Tibial artery (tissue), 4 donors: Measurements from ENCODE around the gene C11orf65.

ENCODE experiments used
- DNase-seq, 2 donors: peaks; one replicate each; pipeline ENCODE4 v3.0.0-alpha.2; 2019
- H3K27ac ChIP-seq, 2 donors: fragments of 200-600 bp; sonication (generic) in 1 of 2; 1 replicate in 1 of 2; 2 replicates in 1 of 2; pipeline ENCODE4 v1.5.1; 2018 to 2019; ENCODE audit warnings: mild to moderate bottlenecking in 1 of 2
- H3K27me3 ChIP-seq, 2 donors: fragments of 200-600 bp; sonication (generic) in 1 of 2; one replicate each; pipeline versions ENCODE4 v1.5.1 to v1.6.0; 2016 to 2019
- H3K36me3 ChIP-seq, 3 donors: fragments of 200-600 bp; sonication (generic) in 2 of 3; one replicate each; pipeline ENCODE4 v1.5.1; 2016 to 2019; ENCODE audit warnings: mild to moderate bottlenecking in 2 of 3
- H3K4me1 ChIP-seq, 4 donors: fragments of 200-600 bp; sonication (generic) in 2 of 4; 1 replicate in 3 of 4; 2 replicates in 1 of 4; pipeline ENCODE4 v1.5.1; 2016 to 2019
- H3K4me3 ChIP-seq, 2 donors: fragments of 200-600 bp; sonication (generic) in 1 of 2; 1 replicate in 1 of 2; 2 replicates in 1 of 2; pipeline ENCODE4 v1.5.1; 2018 to 2019; ENCODE audit warnings: mild to moderate bottlenecking in 2 of 2
- H3K9me3 ChIP-seq, 3 donors: fragments of 200-600 bp; sonication (generic) in 1 of 3; one replicate each; pipeline ENCODE4 v1.5.1; 2016 to 2019
- CTCF ChIP-seq, 2 experiments: fragments of 200-600 bp in 1 of 2; fragments of 450-650 bp in 1 of 2; IDR thresholded peaks; one replicate each; pipeline ENCODE4 v1.5.1; 2017 to 2019; ENCODE audit warnings: antibody characterized with exemption in 2 of 2, mild to moderate bottlenecking in 1 of 2, moderate library complexity in 1 of 2
- intact Hi-C: fragments of 100-400 bp; cut with DNase I; formaldehyde crosslinking; loops from one replicate; pipeline ENCODE4 v1.15.0; 2023; ENCODE audit warnings: low total_unique reads

Gene C11orf65

GRCh38 chr11:108341654-108342053 lies 125.7 kb downstream of the C11orf65 start:
- no peak for TF ChIP-seq CTCF (IDR thresholded peaks at IDR 0.05)
- no peaks in the 10 kb centered on the region for H3K9me3 ChIP-seq
- no peaks in the 10 kb centered on the region for H3K4me1 ChIP-seq
- no peak for DNase-seq
- H3K36me3 ChIP-seq, result peaks cover 16 to 24% (median 19%) of the 10 kb centered on the region in 3 donors
- no peaks in the 10 kb centered on the region for H3K27me3 ChIP-seq
- H3K4me3 ChIP-seq, result no peak overlapping the region
- intact Hi-C loops, result no loop called here
- no peak overlapping the region for H3K27ac ChIP-seq

- Histone ChIP-seq H3K4me1 (no peaks in the 10 kb centered on the region), H3K27ac (no peak overlapping the region), H3K36me3 (peaks cover 17 to 27% (median 19%) of the 10 kb centered on the region in 3 donors), H3K9me3 (no peaks in the 10 kb centered on the region), H3K27me3 (no peaks in the 10 kb centered on the region), H3K4me3 (no peak overlapping the region)
- intact Hi-C loops, result no loop called here
- no peak for TF ChIP-seq CTCF (IDR thresholded peaks at IDR 0.05)
- DNase-seq, result no peak
Measured at GRCh38 chr11:108340973-108341372, 126.4 kb downstream of the C11orf65 start.

- no peaks in the 10 kb centered on the region for H3K4me1 ChIP-seq
- peaks cover 24 to 30% (median 29%) of the 10 kb centered on the region in 3 donors for H3K36me3 ChIP-seq
- H3K27ac ChIP-seq, result no peak overlapping the region
- no peak overlapping the region for H3K4me3 ChIP-seq
- no peaks in the 10 kb centered on the region for H3K9me3 ChIP-seq
- intact Hi-C loops, result no loop called here
- no peaks in the 10 kb centered on the region for H3K27me3 ChIP-seq
- TF ChIP-seq CTCF (IDR thresholded peaks at IDR 0.05), result no peak
- DNase-seq, result no peak
Measured at GRCh38 chr11:108338750-108339149, 128.6 kb downstream of the C11orf65 start.

GRCh38 chr11:108333403-108333899 lies 133.9 kb downstream of the C11orf65 start:
- no peak for DNase-seq
- no peak for TF ChIP-seq CTCF (IDR thresholded peaks at IDR 0.05)
- H3K36me3 ChIP-seq, result peaks cover 60 to 73% (median 71%) of the 10 kb centered on the region in 3 donors

More at GRCh38 chr11:108333403-108333899, 133.9 kb downstream of the C11orf65 start:
- Histone ChIP-seq H3K4me1 (no peaks in the 10 kb centered on the region), H3K27me3 (no peaks in the 10 kb centered on the region), H3K4me3 (no peak overlapping the region), H3K27ac (no peak overlapping the region), H3K9me3 (no peaks in the 10 kb centered on the region)
- intact Hi-C loops, result no loop called here
